GM18526 (cell line): ENCODE data around the gene AK1.

Experiments
- POLR2A ChIP-seq: IDR thresholded peaks from 3 replicates; pipeline ENCODE4 v1.6.1; 2011; ENCODE audit not compliant: insufficient read length; ENCODE audit errors: extremely low read depth

The AK1 gene

GRCh38 chr9:127835991-127836516 is 41.4 kb downstream of the AK1 start:
- no peak for TF ChIP-seq POLR2A

- TF ChIP-seq POLR2A = no peak
Measured at GRCh38 chr9:127833555-127833954, 43.9 kb downstream of the AK1 start.

- TF ChIP-seq POLR2A = no peak
Measured at GRCh38 chr9:127832248-127832647, 45.2 kb downstream of the AK1 start.

GRCh38 chr9:127829205-127829906 is 48.1 kb downstream of the AK1 start:
- TF ChIP-seq POLR2A = no peak

GRCh38 chr9:127828262-127829031 is 49.0 kb downstream of the AK1 start:
- no peak for TF ChIP-seq POLR2A

- no peak for TF ChIP-seq POLR2A
Measured at GRCh38 chr9:127826253-127826913, 51.1 kb downstream of the AK1 start.

- no peak for TF ChIP-seq POLR2A
Measured at GRCh38 chr9:127825319-127826051, 52.0 kb downstream of the AK1 start.

GRCh38 chr9:127822108-127822507 is 55.4 kb downstream of the AK1 start:
- TF ChIP-seq POLR2A = no peak

- TF ChIP-seq POLR2A = no peak
Measured at GRCh38 chr9:127818574-127818973, 58.9 kb downstream of the AK1 start.

- TF ChIP-seq POLR2A = no peak
Measured at GRCh38 chr9:127817881-127818434, 59.5 kb downstream of the AK1 start.

GRCh38 chr9:127816728-127817127 is 60.7 kb downstream of the AK1 start:
- TF ChIP-seq POLR2A = no peak
